Right forelimb (tissue), 1 donor: ENCODE results near the gene SFXN5.

Experiments
- DNase-seq: peaks from one replicate; pipeline ENCODE4 v3.0.0-alpha.2; 2018

Gene SFXN5

GRCh38 chr2:73043929-73044832, 27.3 kb downstream of the SFXN5 start:
- no peak for DNase-seq

- no peak for DNase-seq
These were observed 28.2 kb downstream of the SFXN5 start for GRCh38 chr2:73043276-73043675.

DNA sequence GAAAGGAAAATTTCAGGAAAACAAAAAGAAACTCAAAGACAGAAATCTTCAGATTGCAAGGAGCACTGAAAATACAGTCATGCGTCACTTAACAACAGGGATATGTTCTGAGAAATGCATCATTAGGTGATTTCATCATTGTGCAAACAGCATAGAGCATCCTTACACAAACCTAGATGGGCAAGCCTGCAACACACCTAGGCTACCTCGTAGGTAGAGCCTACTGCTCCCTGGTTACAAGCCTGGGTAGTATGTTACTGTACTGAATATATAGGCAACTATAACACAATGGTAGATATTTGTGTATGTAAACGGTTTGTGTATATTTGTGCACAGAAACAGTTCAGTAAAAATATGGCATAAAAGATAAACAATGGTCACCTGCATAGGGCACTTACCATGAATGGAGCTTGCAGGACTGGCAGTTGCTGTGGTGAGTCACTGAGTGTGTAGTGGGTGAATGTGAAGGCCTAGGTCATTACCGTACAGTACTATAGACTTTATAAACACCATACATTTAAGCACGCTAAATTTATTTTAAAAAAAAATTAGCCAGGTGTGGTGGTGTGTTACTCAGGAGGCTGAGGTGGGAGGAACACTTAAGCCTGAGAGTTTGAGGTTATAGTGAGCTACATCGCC, 33.4 kb downstream of the SFXN5 start:
- no peak for DNase-seq

- DNase-seq: no peak
These were observed 34.7 kb downstream of the SFXN5 start for GRCh38 chr2:73036766-73037165.

GRCh38 chr2:73035899-73036711, 35.4 kb downstream of the SFXN5 start:
- no peak for DNase-seq

GRCh38 chr2:73034661-73035375, 36.7 kb downstream of the SFXN5 start:
- DNase-seq: no peak

- DNase-seq: no peak
These were observed 37.6 kb downstream of the SFXN5 start for GRCh38 chr2:73033766-73034381.

- DNase-seq: no peak
These were observed 38.3 kb downstream of the SFXN5 start for GRCh38 chr2:73033142-73033765.

DNA sequence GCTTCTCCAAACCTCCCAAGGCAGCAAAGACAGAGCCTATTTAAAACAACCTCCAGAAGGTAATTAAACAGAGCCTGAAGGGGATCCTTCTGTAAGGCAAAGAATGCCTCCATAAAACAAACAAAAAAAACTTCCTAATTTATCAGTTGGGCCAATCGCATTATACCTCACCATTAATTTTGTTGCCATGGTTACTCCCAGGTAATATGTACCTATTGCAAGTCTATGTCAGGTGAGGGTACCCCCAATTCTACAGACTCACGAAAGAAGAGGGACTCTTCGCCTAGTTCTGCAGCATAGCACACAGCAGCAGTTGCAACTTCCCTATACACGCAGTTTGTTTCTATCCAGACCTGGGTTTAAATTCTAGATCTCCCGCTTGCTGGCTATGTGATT, 38.8 kb downstream of the SFXN5 start:
- DNase-seq: no peak

DNA sequence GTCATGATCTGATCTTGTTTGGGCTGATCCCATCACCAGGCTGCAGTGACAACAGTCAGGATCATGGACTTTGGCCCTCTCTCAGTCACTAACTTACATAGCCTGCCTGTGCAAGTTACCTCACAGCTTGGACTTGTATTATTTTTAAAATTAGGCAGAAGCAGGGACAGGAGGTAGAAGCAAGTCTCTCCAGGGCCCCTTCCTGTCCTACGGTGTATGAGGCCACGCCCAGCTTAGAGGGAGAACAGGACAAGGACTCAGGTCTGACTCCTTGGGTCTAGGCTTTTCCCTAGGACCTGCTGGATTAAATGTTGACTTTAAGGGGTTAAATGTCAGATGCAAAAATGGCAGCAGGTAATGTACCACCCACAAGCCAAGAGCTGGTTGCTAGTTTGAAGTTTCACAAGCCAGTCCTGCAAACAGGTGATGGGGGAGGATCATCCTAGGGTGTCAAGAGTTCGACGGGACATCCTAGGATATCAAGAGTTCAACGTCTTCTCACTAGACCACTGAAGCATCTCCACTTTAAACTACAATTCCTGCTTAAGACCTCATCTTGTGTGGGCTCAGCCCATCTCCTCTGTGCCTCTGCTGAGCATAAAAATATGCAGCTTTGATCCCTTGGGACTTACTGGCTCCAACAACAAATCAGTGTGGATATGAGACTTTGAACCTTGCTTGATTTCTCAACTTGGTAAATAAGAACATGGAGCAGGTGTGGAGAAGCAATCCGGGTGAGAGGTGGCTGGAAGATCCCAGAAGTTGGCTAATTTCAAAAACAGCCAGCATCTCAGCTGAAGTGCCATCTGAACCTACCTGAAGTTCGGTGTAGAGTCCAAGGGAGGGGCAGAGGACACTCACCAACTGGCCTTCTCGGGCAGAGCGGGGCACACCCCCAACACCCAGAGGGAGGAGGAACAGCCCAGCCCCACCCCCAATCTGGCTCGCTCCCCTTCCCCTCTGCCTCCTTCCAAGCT, 39.5 kb downstream of the SFXN5 start:
- DNase-seq: no peak

GRCh38 chr2:73031095-73031678, 40.3 kb downstream of the SFXN5 start:
- DNase-seq: no peak

- no peak for DNase-seq
These were observed 42.7 kb downstream of the SFXN5 start for GRCh38 chr2:73028841-73029240.

DNA sequence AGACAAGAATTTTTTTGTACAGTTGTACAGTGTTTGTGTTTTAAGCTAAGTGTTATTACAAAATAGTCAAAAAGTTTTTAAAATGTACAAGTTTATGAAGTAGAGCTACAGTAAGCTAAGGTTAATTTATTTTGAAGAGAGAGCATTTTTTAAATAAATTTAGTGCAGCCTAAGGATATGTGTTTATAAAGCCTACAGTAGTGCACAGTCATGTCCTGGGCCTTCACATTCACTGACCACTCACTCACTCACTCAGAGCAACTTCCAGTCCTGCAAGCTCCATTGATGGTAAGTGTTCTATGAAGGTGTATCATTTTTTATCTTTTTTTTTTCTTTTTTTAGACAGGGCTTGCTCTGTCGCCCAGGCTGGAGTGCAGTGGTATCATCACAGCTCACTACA, 44.2 kb downstream of the SFXN5 start:
- DNase-seq: no peak

DNA sequence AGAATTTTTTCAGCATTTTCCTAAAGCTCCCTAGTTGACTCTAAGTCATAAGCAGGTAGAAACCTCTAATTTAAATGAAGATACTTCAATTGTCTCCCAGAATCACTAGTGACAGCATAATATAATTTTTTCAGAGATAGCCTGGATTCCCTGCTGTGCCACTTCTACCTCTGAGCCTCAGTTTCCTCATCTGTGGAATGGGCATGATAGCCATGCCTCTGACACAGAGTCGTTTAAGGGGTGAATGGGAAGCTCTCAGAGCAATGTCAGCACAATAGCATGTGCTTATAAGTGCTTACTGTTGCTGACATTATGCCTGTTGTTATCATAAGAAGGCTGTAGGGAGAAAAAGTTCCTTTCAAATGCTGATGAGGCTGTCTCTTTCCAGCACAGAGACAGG, 48.0 kb downstream of the SFXN5 start:
- DNase-seq: no peak

GRCh38 chr2:73022024-73022568, 49.4 kb downstream of the SFXN5 start:
- no peak for DNase-seq

- no peak for DNase-seq
These were observed 50.0 kb downstream of the SFXN5 start for GRCh38 chr2:73021371-73022010.

- DNase-seq: no peak
These were observed 50.7 kb downstream of the SFXN5 start for GRCh38 chr2:73020657-73021370.

GRCh38 chr2:73020306-73020656, 51.2 kb downstream of the SFXN5 start:
- DNase-seq: no peak
